Neural cell (in vitro differentiated cells): Measurements from ENCODE around the gene DPPA2. TPM values are rescaled to one million over a fixed set of nuclear protein-coding genes. Genes with fewer than 3 reads are reported as not detected.

ENCODE experiments used
- H2AFZ ChIP-seq: fragments of 200-600, 300-800 bp; sonication (generic), shearing (Covaris generic); 2 replicates; pipeline ENCODE4 v1.6.0; 2014; ENCODE audit warnings: low read depth, mild to moderate bottlenecking, antibody characterized with exemption, low read length, moderate library complexity
- H3F3A ChIP-seq: fragments of 200-600 bp; shearing (Covaris generic); 2 replicates; pipeline ENCODE4 v1.6.1; 2016; ENCODE audit warnings: mild to moderate bottlenecking, moderate library complexity, mixed read lengths, antibody characterized with exemption, low read length; ENCODE audit not compliant: insufficient read depth, poor library complexity, severe bottlenecking
- H3K27ac ChIP-seq: fragments of 200-600, 300-800 bp; sonication (generic), shearing (Covaris generic); 2 replicates; pipeline ENCODE4 v1.5.1; 2014; ENCODE audit warnings: mild to moderate bottlenecking, low read length, moderate library complexity
- H3K27me3 ChIP-seq: fragments of 300-800, 200-600 bp; sonication (generic), shearing (Covaris generic); 2 replicates; pipeline ENCODE4 v1.6.0; 2014; ENCODE audit warnings: mild to moderate bottlenecking, low read depth, low read length, moderate library complexity; ENCODE audit not compliant: insufficient read depth
- H3K36me3 ChIP-seq: fragments of 300-800, 200-600 bp; sonication (generic), shearing (Covaris generic); 2 replicates; pipeline ENCODE4 v1.5.1; 2014; ENCODE audit warnings: mild to moderate bottlenecking, antibody characterized with exemption, low read length, moderate library complexity; ENCODE audit not compliant: insufficient read depth
- H3K4me2 ChIP-seq: fragments of 300-800, 200-600 bp; sonication (generic), shearing (Covaris generic); 2 replicates; pipeline ENCODE4 v1.6.0; 2014; ENCODE audit warnings: mild to moderate bottlenecking, low read length
- H3K4me3 ChIP-seq: fragments of 300-800, 200-600 bp; sonication (generic), shearing (Covaris generic); 2 replicates; pipeline ENCODE4 v1.5.1; 2014; ENCODE audit warnings: mild to moderate bottlenecking, low read length, moderate library complexity
- H3K79me2 ChIP-seq: fragments of 200-600 bp; shearing (Covaris generic); replicated peaks from 2 replicates; pipeline ENCODE4 v1.6.0; 2014; ENCODE audit warnings: mild to moderate bottlenecking, low read length, moderate library complexity; ENCODE audit not compliant: insufficient read depth
- H3K9ac ChIP-seq: fragments of 300-800, 200-600 bp; sonication (generic), shearing (Covaris generic); 2 replicates; pipeline ENCODE4 v1.6.1; 2016; ENCODE audit warnings: mild to moderate bottlenecking, low read length, mixed read lengths
- H3K9me2 ChIP-seq: fragments of 200-600 bp; shearing (Covaris generic); 2 replicates; pipeline ENCODE4 v1.6.1; 2016; ENCODE audit warnings: mild to moderate bottlenecking, low read length, mixed read lengths; ENCODE audit not compliant: insufficient read depth
- H3K9me3 ChIP-seq: fragments of 200-600, 300-800 bp; sonication (generic), shearing (Covaris generic); 2 replicates; pipeline ENCODE4 v1.6.1; 2016; ENCODE audit warnings: mild to moderate bottlenecking, mixed run types, low read length, moderate library complexity, mixed read lengths
- H4K20me1 ChIP-seq: fragments of 200-600 bp; shearing (Covaris generic); 2 replicates; pipeline ENCODE4 v1.6.1; 2016; ENCODE audit warnings: mild to moderate bottlenecking, mixed run types; ENCODE audit not compliant: insufficient read depth
- CTCF ChIP-seq: fragments of 450-650 bp; IDR thresholded peaks from 2 replicates; pipeline ENCODE4 v1.5.1; 2014; ENCODE audit warnings: antibody characterized with exemption, mild to moderate bottlenecking, moderate library complexity; ENCODE audit not compliant: poor library complexity, severe bottlenecking
- EP300 ChIP-seq: fragments of 450-650 bp; conservative IDR thresholded peaks from 2 replicates; pipeline ENCODE4 v1.6.1; 2014; ENCODE audit warnings: antibody characterized with exemption, mild to moderate bottlenecking, moderate library complexity; ENCODE audit not compliant: poor library complexity, severe bottlenecking
- EZH2 ChIP-seq: fragments of 200-600, 300-800 bp; shearing (Covaris generic), sonication (generic); IDR thresholded peaks from 2 replicates; pipeline ENCODE4 v1.6.1; 2014; ENCODE audit warnings: antibody characterized with exemption, low read length, borderline replicate concordance, mild to moderate bottlenecking; ENCODE audit not compliant: insufficient read depth, poor library complexity, severe bottlenecking
- MXI1 ChIP-seq: fragments of 450-650 bp; conservative IDR thresholded peaks from 2 replicates; pipeline ENCODE4 v1.6.1; 2014; ENCODE audit warnings: antibody characterized with exemption, mild to moderate bottlenecking; ENCODE audit not compliant: poor library complexity, severe bottlenecking
- POLR2AphosphoS5 ChIP-seq: IDR thresholded peaks from 2 replicates; pipeline ENCODE4 v1.6.1; 2012
- RAD21 ChIP-seq: fragments of 450-650 bp; conservative IDR thresholded peaks from 2 replicates; pipeline ENCODE4 v1.6.1; 2014; ENCODE audit warnings: antibody characterized with exemption, mild to moderate bottlenecking, moderate library complexity
- REST ChIP-seq: IDR thresholded peaks from 2 replicates; pipeline ENCODE4 v1.6.1; 2012; ENCODE audit warnings: borderline replicate concordance
- SMC3 ChIP-seq: fragments of 450-650 bp; conservative IDR thresholded peaks from 2 replicates; pipeline ENCODE4 v1.6.1; 2014; ENCODE audit warnings: antibody characterized with exemption, mild to moderate bottlenecking, moderate library complexity; ENCODE audit not compliant: poor library complexity
- TAF1 ChIP-seq: IDR thresholded peaks from 2 replicates; pipeline ENCODE4 v1.6.1; 2012; ENCODE audit warnings: low read depth
- polyA plus RNA-seq: library from polyadenylated mRNA; depleted of rRNA; stranded (reverse); fragments of >200 nt; gene quantifications from 2 replicates; pipeline ENCODE4 v1.2.3, GENCODE V29; 2014

Gene DPPA2
- polyA plus RNA-seq, 1 donor from 2014 or later, result not detected

GRCh38 chr3:109275702-109276293, 40.5 kb downstream of the DPPA2 start:
- no peaks in the 10 kb centered on the region for H4K20me1 ChIP-seq
- H3K79me2 ChIP-seq, result no peaks in the 10 kb centered on the region
- H3K27me3 ChIP-seq, result no peaks in the 10 kb centered on the region
- no peak overlapping the region for H3K9ac ChIP-seq
- H3K4me3 ChIP-seq, result no peak overlapping the region
- no peaks in the 10 kb centered on the region for H3K36me3 ChIP-seq
- H3K9me3 ChIP-seq, result no peaks in the 10 kb centered on the region
- H3K9me2 ChIP-seq, result no peaks in the 10 kb centered on the region
- no peaks in the 10 kb centered on the region for H3F3A ChIP-seq
- no peak overlapping the region for H2AFZ ChIP-seq
- no peak overlapping the region for H3K4me2 ChIP-seq
- TF ChIP-seq CTCF (peak; percentile 65), TAF1 (no peak), POLR2AphosphoS5 (no peak), SMC3 (peak; percentile 73), RAD21 (peak; percentile 73)
- no peak overlapping the region for H3K27ac ChIP-seq

GRCh38 chr3:109270779-109271178, 45.5 kb downstream of the DPPA2 start:
- Histone ChIP-seq H3K36me3 (no peaks in the 10 kb centered on the region), H3K4me2 (no peak overlapping the region), H3F3A (no peaks in the 10 kb centered on the region), H3K9me2 (no peaks in the 10 kb centered on the region), H3K27ac (no peak overlapping the region), H3K9ac (no peak overlapping the region), H3K79me2 (no peaks in the 10 kb centered on the region), H3K4me3 (no peak overlapping the region), H3K9me3 (no peaks in the 10 kb centered on the region), H4K20me1 (no peaks in the 10 kb centered on the region), H2AFZ (no peak overlapping the region), H3K27me3 (no peaks in the 10 kb centered on the region)
- no peak for TF ChIP-seq POLR2AphosphoS5
- TF ChIP-seq REST, result no peak
- no peak for TF ChIP-seq CTCF
- no peak for TF ChIP-seq TAF1
- TF ChIP-seq MXI1, result no peak
- TF ChIP-seq RAD21, result no peak
- TF ChIP-seq EZH2, result no peak
- no peak for TF ChIP-seq EP300
- TF ChIP-seq SMC3, result no peak
